Dendritic cell treated with granulocyte-macrophage colony-stimulating factor and Interleukin-4, amounts not matched to agents 40 ng/mL and 50 ng/mL, for 4 days (primary cell): ENCODE results near the gene BAIAP2L2.

Experiments
- H3K27ac Mint-ChIP-seq: one replicate; pipeline ENCODE4 v1.8.0; 2022; ENCODE audit warnings: mild to moderate bottlenecking, mixed read lengths
- H3K27me3 Mint-ChIP-seq: one replicate; pipeline ENCODE4 v1.8.0; 2022; ENCODE audit warnings: mild to moderate bottlenecking, mixed read lengths
- H3K36me3 Mint-ChIP-seq: one replicate; pipeline ENCODE4 v1.8.0; 2022; ENCODE audit warnings: low read depth, mixed read lengths
- H3K4me1 Mint-ChIP-seq: one replicate; pipeline ENCODE4 v1.8.0; 2022; ENCODE audit warnings: low read depth, mixed read lengths
- H3K4me3 Mint-ChIP-seq: one replicate; pipeline ENCODE4 v1.8.0; 2022; ENCODE audit warnings: mild to moderate bottlenecking, moderate library complexity, mixed read lengths
- H3K9me3 Mint-ChIP-seq: one replicate; pipeline ENCODE4 v1.8.0; 2022; ENCODE audit warnings: mixed read lengths
- intact Hi-C: fragments of 100-400 bp; cut with micrococcal nuclease; formaldehyde crosslinking; loops from one replicate; pipeline ENCODE4 v1.15.0; 2022

The BAIAP2L2 gene

GRCh38 chr22:38136607-38137006, 26.1 kb upstream of the BAIAP2L2 start:
- Mint-ChIP-seq H3K27ac (no peak overlapping the region), H3K9me3 (no peaks in the 10 kb centered on the region), H3K27me3 (peaks cover 62% of the 10 kb centered on the region), H3K4me1 (peaks cover 6% of the 10 kb centered on the region), H3K4me3 (no peak overlapping the region), H3K36me3 (no peaks in the 10 kb centered on the region)
- intact Hi-C loops, result no loop called here

- no peak overlapping the region for H3K27ac Mint-ChIP-seq
- H3K4me3 Mint-ChIP-seq, result no peak overlapping the region
- peaks cover 6% of the 10 kb centered on the region for H3K4me1 Mint-ChIP-seq
- intact Hi-C loops, result no loop called here
- peaks cover 54% of the 10 kb centered on the region for H3K27me3 Mint-ChIP-seq
- no peaks in the 10 kb centered on the region for H3K9me3 Mint-ChIP-seq
- no peaks in the 10 kb centered on the region for H3K36me3 Mint-ChIP-seq
Observed at GRCh38 chr22:38135133-38135706, 24.7 kb upstream of the BAIAP2L2 start.

- Mint-ChIP-seq H3K4me1 (peaks cover 6% of the 10 kb centered on the region), H3K9me3 (no peaks in the 10 kb centered on the region), H3K27me3 (peaks cover 44% of the 10 kb centered on the region), H3K36me3 (no peaks in the 10 kb centered on the region), H3K27ac (no peak overlapping the region), H3K4me3 (no peak overlapping the region)
- intact Hi-C loops, result no loop called here
Observed at GRCh38 chr22:38133331-38133730, 22.8 kb upstream of the BAIAP2L2 start.

- Mint-ChIP-seq H3K4me1 (peaks cover 6% of the 10 kb centered on the region), H3K27ac (no peak overlapping the region), H3K9me3 (no peaks in the 10 kb centered on the region), H3K4me3 (no peak overlapping the region), H3K36me3 (no peaks in the 10 kb centered on the region), H3K27me3 (peaks cover 39% of the 10 kb centered on the region)
- intact Hi-C loops, result no loop called here
Observed at GRCh38 chr22:38132794-38133193, 22.3 kb upstream of the BAIAP2L2 start.

GRCh38 chr22:38132136-38132535, 21.7 kb upstream of the BAIAP2L2 start:
- Mint-ChIP-seq H3K4me1 (peaks cover 6% of the 10 kb centered on the region), H3K9me3 (no peaks in the 10 kb centered on the region), H3K36me3 (no peaks in the 10 kb centered on the region), H3K27me3 (peaks cover 35% of the 10 kb centered on the region), H3K4me3 (no peak overlapping the region), H3K27ac (no peak overlapping the region)
- intact Hi-C loops, result no loop called here

- Mint-ChIP-seq H3K27me3 (peaks cover 38% of the 10 kb centered on the region), H3K4me1 (peaks cover 6% of the 10 kb centered on the region), H3K36me3 (no peaks in the 10 kb centered on the region), H3K27ac (no peak overlapping the region), H3K9me3 (no peaks in the 10 kb centered on the region), H3K4me3 (no peak overlapping the region)
- intact Hi-C loops, result no loop called here
Observed at GRCh38 chr22:38131399-38131798, 20.9 kb upstream of the BAIAP2L2 start.

GRCh38 chr22:38129856-38130255, 19.4 kb upstream of the BAIAP2L2 start:
- intact Hi-C loops, result no loop called here
- Mint-ChIP-seq H3K27ac (no peak overlapping the region), H3K36me3 (no peaks in the 10 kb centered on the region), H3K9me3 (no peaks in the 10 kb centered on the region), H3K27me3 (peaks cover 40% of the 10 kb centered on the region), H3K4me3 (no peak overlapping the region), H3K4me1 (no peaks in the 10 kb centered on the region)

- H3K27ac Mint-ChIP-seq, result no peak overlapping the region
- no peaks in the 10 kb centered on the region for H3K9me3 Mint-ChIP-seq
- H3K27me3 Mint-ChIP-seq, result peaks cover 43% of the 10 kb centered on the region
- H3K4me1 Mint-ChIP-seq, result no peaks in the 10 kb centered on the region
- no peaks in the 10 kb centered on the region for H3K36me3 Mint-ChIP-seq
- H3K4me3 Mint-ChIP-seq, result no peak overlapping the region
- intact Hi-C loops, result no loop called here
Observed at GRCh38 chr22:38129021-38129420, 18.5 kb upstream of the BAIAP2L2 start.

- H3K27ac Mint-ChIP-seq, result no peak overlapping the region
- H3K4me1 Mint-ChIP-seq, result no peaks in the 10 kb centered on the region
- H3K27me3 Mint-ChIP-seq, result peaks cover 42% of the 10 kb centered on the region
- no peaks in the 10 kb centered on the region for H3K9me3 Mint-ChIP-seq
- H3K36me3 Mint-ChIP-seq, result no peaks in the 10 kb centered on the region
- intact Hi-C loops, result no loop called here
- no peak overlapping the region for H3K4me3 Mint-ChIP-seq
Observed at GRCh38 chr22:38127869-38128268, 17.4 kb upstream of the BAIAP2L2 start.

- no peaks in the 10 kb centered on the region for H3K36me3 Mint-ChIP-seq
- H3K27me3 Mint-ChIP-seq, result peaks cover 45% of the 10 kb centered on the region
- no peak overlapping the region for H3K27ac Mint-ChIP-seq
- H3K4me1 Mint-ChIP-seq, result no peaks in the 10 kb centered on the region
- H3K9me3 Mint-ChIP-seq, result no peaks in the 10 kb centered on the region
- H3K4me3 Mint-ChIP-seq, result no peak overlapping the region
- intact Hi-C loops, result no loop called here
Observed at GRCh38 chr22:38126928-38127668, 16.6 kb upstream of the BAIAP2L2 start.

GRCh38 chr22:38125751-38126201, 15.3 kb upstream of the BAIAP2L2 start:
- Mint-ChIP-seq H3K27me3 (peaks cover 58% of the 10 kb centered on the region), H3K9me3 (no peaks in the 10 kb centered on the region), H3K27ac (no peak overlapping the region), H3K36me3 (no peaks in the 10 kb centered on the region), H3K4me1 (no peaks in the 10 kb centered on the region), H3K4me3 (no peak overlapping the region)
- intact Hi-C loops, result no loop called here

GRCh38 chr22:38125038-38125610, 14.6 kb upstream of the BAIAP2L2 start:
- Mint-ChIP-seq H3K27me3 (peaks cover 62% of the 10 kb centered on the region), H3K27ac (no peak overlapping the region), H3K36me3 (no peaks in the 10 kb centered on the region), H3K4me1 (no peaks in the 10 kb centered on the region), H3K4me3 (no peak overlapping the region), H3K9me3 (no peaks in the 10 kb centered on the region)
- intact Hi-C loops, result no loop called here

GRCh38 chr22:38124236-38124974, 13.9 kb upstream of the BAIAP2L2 start:
- H3K27ac Mint-ChIP-seq, result no peak overlapping the region
- H3K9me3 Mint-ChIP-seq, result no peaks in the 10 kb centered on the region

GRCh38 chr22:38122616-38123015, 12.1 kb upstream of the BAIAP2L2 start:
- no peak overlapping the region for H3K27ac Mint-ChIP-seq
- H3K9me3 Mint-ChIP-seq, result no peaks in the 10 kb centered on the region
- no peaks in the 10 kb centered on the region for H3K4me1 Mint-ChIP-seq
- H3K4me3 Mint-ChIP-seq, result no peak overlapping the region
- intact Hi-C loops, result no loop called here
- H3K27me3 Mint-ChIP-seq, result peaks cover 63% of the 10 kb centered on the region
- H3K36me3 Mint-ChIP-seq, result no peaks in the 10 kb centered on the region

More at GRCh38 chr22:38124236-38124974, 13.9 kb upstream of the BAIAP2L2 start:
- intact Hi-C loops, result no loop called here
- H3K4me1 Mint-ChIP-seq, result no peaks in the 10 kb centered on the region
- H3K27me3 Mint-ChIP-seq, result peaks cover 61% of the 10 kb centered on the region
- H3K4me3 Mint-ChIP-seq, result no peak overlapping the region
- H3K36me3 Mint-ChIP-seq, result no peaks in the 10 kb centered on the region
